Kidney (tissue), 14 donors: Measurements from ENCODE around the gene CASKIN2. TPM values are rescaled to one million over a fixed set of nuclear protein-coding genes. Genes with fewer than 3 reads are reported as not detected.

Experiments used
- DNase-seq, 5 donors: peaks; one replicate each; pipeline ENCODE4 v3.0.0-alpha.2; 2013 to 2020
- FAIRE-seq: peaks from 2 replicates; lab custom pipeline; 2012; peaks lifted over from hg19 to GRCh38; lab: Jason Lieb, UNC
- H3K27ac ChIP-seq, 2 donors: one replicate each; pipeline ENCODE4 v1.7.0; 2013; ENCODE audit warnings: low read depth in 2 of 2, low read length in 2 of 2, inconsistent platforms in 1 of 2
- H3K27me3 ChIP-seq: one replicate; pipeline ENCODE4 v1.7.1; 2013; ENCODE audit warnings: low read length, inconsistent platforms; ENCODE audit not compliant: control insufficient read depth, insufficient read depth
- H3K36me3 ChIP-seq, 3 donors: one replicate each; pipeline versions ENCODE4 v1.7.0 to v1.7.1; 2013; ENCODE audit warnings: low read length in 3 of 3, control low read depth in 1 of 3, inconsistent platforms in 1 of 3; ENCODE audit not compliant: insufficient read depth in 3 of 3, control insufficient read depth in 2 of 3
- H3K4me1 ChIP-seq, 3 donors: one replicate each; pipeline versions ENCODE4 v1.7.0 to v1.7.1; 2013; ENCODE audit warnings: low read length in 3 of 3, inconsistent platforms in 1 of 3, low read depth in 1 of 3; ENCODE audit not compliant: control insufficient read depth in 2 of 3, insufficient read depth in 2 of 3
- H3K4me3 ChIP-seq, 3 donors: one replicate each; pipeline versions ENCODE4 v1.7.0 to v1.8.1; 2013; ENCODE audit warnings: low read length in 3 of 3, control low read depth in 1 of 3, inconsistent platforms in 1 of 3
- H3K9ac ChIP-seq, 3 donors: one replicate each; pipeline versions ENCODE4 v1.7.0 to v1.7.1; 2013; ENCODE audit warnings: low read length in 3 of 3, control low read depth in 1 of 3, inconsistent platforms in 1 of 3
- H3K9me3 ChIP-seq, 3 donors: one replicate each; pipeline versions ENCODE4 v1.7.0 to v1.7.1; 2013; ENCODE audit warnings: low read length in 3 of 3, control low read depth in 1 of 3, inconsistent platforms in 1 of 3; ENCODE audit not compliant: control insufficient read depth in 2 of 3, insufficient read depth in 1 of 3
- CTCF ChIP-seq: IDR thresholded peaks from 3 replicates; pipeline ENCODE4 v1.5.1; 2012; ENCODE audit warnings: mild to moderate bottlenecking, moderate library complexity, borderline replicate concordance; ENCODE audit not compliant: insufficient read depth; ENCODE audit errors: extremely low read depth
- intact Hi-C: fragments of 100-400 bp; cut with DNase I; formaldehyde crosslinking; loops from one replicate; pipeline ENCODE4 v1.11.1; 2022
- polyA plus RNA-seq: library from polyadenylated mRNA; stranded (reverse); fragments of 350-450 nt; fragmentation: Illumina TruSeq; extraction: RNeasy Lipid Tissue Mini Kit (QIAGEN cat#74804); gene quantifications from one replicate; pipeline ENCODE4 v1.2.3, GENCODE V29; 2014; ENCODE audit warnings: low read depth, low replicate concordance; ENCODE audit not compliant: insufficient read depth
- total RNA-seq: library from RNA; stranded (reverse); fragmentation: NEBNext Ultra II Directional; extraction: Animal tissue kit (Norgen Biotek cat#: 25700); gene quantifications from one replicate; pipeline ENCODE4 v1.2.1, GENCODE V29; 2021
- donor health status: control.
- donor health status: control.
- donor health status: control.
- donor health status: control.
- donor health status: control.
- donor health status: DM: yes; HTN: yes; CAD: no.
- donor health status: Normal renal cell carcinoma (clear cell type).

CASKIN2 gene
- total and polyA plus RNA-seq, 2 donors from 2014 or later, result 25.0 to 98.6 TPM

GRCh38 chr17:75535119-75535537, 19.8 kb upstream of the CASKIN2 start:
- no peak overlapping the region for H3K4me3 ChIP-seq
- H3K9me3 ChIP-seq, result no peaks in the 10 kb centered on the region
- no peak for TF ChIP-seq CTCF
- peaks cover 0 to 30% (median 14%) of the 10 kb centered on the region in 3 donors for H3K4me1 ChIP-seq
- intact Hi-C loops, result no loop called here
- H3K36me3 ChIP-seq, result no peaks in the 10 kb centered on the region
- FAIRE-seq (no peak), DNase-seq (no peak)
- H3K9ac ChIP-seq, result no peak overlapping the region
- no peaks in the 10 kb centered on the region for H3K27me3 ChIP-seq
- no peak overlapping the region for H3K27ac ChIP-seq

- intact Hi-C loops, result no loop called here
- Histone ChIP-seq H3K27ac (no peak overlapping the region), H3K4me1 (peaks cover 0 to 18% (median 0%) of the 10 kb centered on the region in 3 donors), H3K36me3 (no peaks in the 10 kb centered on the region), H3K4me3 (no peak overlapping the region), H3K9me3 (no peaks in the 10 kb centered on the region), H3K27me3 (no peaks in the 10 kb centered on the region), H3K9ac (no peak overlapping the region)
- no peak for DNase-seq
- no peak for TF ChIP-seq CTCF
- FAIRE-seq, result no peak
Measured at GRCh38 chr17:75531721-75532072, 16.4 kb upstream of the CASKIN2 start.

GRCh38 chr17:75530837-75531720, 15.7 kb upstream of the CASKIN2 start:
- Histone ChIP-seq H3K27ac (no peak overlapping the region), H3K27me3 (no peaks in the 10 kb centered on the region), H3K36me3 (no peaks in the 10 kb centered on the region), H3K4me3 (no peak overlapping the region), H3K9me3 (no peaks in the 10 kb centered on the region), H3K4me1 (peaks cover 0 to 18% (median 0%) of the 10 kb centered on the region in 3 donors), H3K9ac (no peak overlapping the region)
- TF ChIP-seq CTCF, result no peak
- intact Hi-C loops, result no loop called here
- DNase-seq (no peak), FAIRE-seq (no peak)
